HepG2 (cell line): Measurements from ENCODE around the gene SNF8. TPM values are rescaled to one million over a fixed set of nuclear protein-coding genes. Genes with fewer than 3 reads are reported as not detected.

Experiments used
- CBX2 ChIP-seq, 2 experiments: fragments of 200-600 bp in 1 of 2; sonication (generic); formaldehyde crosslinking in 1 of 2; IDR thresholded peaks; 2 replicates each; pipeline versions ENCODE4 v1.7.0 to v1.8.1; 2018 to 2022; ENCODE audit warnings: low read depth in 2 of 2, low read length in 1 of 2, mild to moderate bottlenecking in 1 of 2, missing genetic modification reagents in 1 of 2
- GABPA ChIP-seq, 2 experiments: IDR thresholded peaks; 2 replicates each; pipeline ENCODE4 v1.6.1; 2011 to 2016; ENCODE audit warnings: low read depth in 2 of 2, low read length in 1 of 2, missing biosample characterization in 1 of 2, missing genetic modification characterization in 1 of 2
- HBP1 ChIP-seq: IDR thresholded peaks from 2 replicates; pipeline ENCODE4 v1.6.1; 2016; ENCODE audit warnings: low read depth, control low read depth
- KLF11 ChIP-seq: IDR thresholded peaks from 2 replicates; pipeline ENCODE4 v1.6.1; 2016; ENCODE audit warnings: missing compliant biosample characterization
- MIER3 ChIP-seq: IDR thresholded peaks from 2 replicates; pipeline ENCODE4 v1.6.1; 2016; ENCODE audit warnings: missing compliant biosample characterization, borderline replicate concordance
- NR0B2 ChIP-seq: sonication (generic); formaldehyde crosslinking; IDR thresholded peaks from 2 replicates; pipeline ENCODE4 v1.4.0; 2020; ENCODE audit warnings: mild to moderate bottlenecking, missing genetic modification reagents
- PCBP1 ChIP-seq: fragments of 200-400 bp; formaldehyde crosslinking; IDR thresholded peaks from 2 replicates; pipeline ENCODE4 v1.6.1; 2017; ENCODE audit warnings: mild to moderate bottlenecking, low read depth, low read length, borderline replicate concordance
- RARA ChIP-seq: IDR thresholded peaks from 2 replicates; pipeline ENCODE4 v1.6.1; 2016; ENCODE audit warnings: missing genetic modification reagents, missing compliant biosample characterization
- RFX3 ChIP-seq: IDR thresholded peaks from 2 replicates; pipeline ENCODE4 v1.6.1; 2016; ENCODE audit warnings: missing biosample characterization, missing genetic modification reagents
- RFXAP ChIP-seq: sonication (generic); formaldehyde crosslinking; IDR thresholded peaks from 2 replicates; pipeline ENCODE4 v1.4.0; 2020; ENCODE audit warnings: missing genetic modification reagents, borderline replicate concordance
- SMAD3 ChIP-seq: sonication (generic); formaldehyde crosslinking; IDR thresholded peaks from 2 replicates; pipeline ENCODE4 v1.4.0; 2020; ENCODE audit warnings: missing genetic modification reagents
- SSRP1 ChIP-seq: IDR thresholded peaks from 2 replicates; pipeline ENCODE4 v1.6.1; 2016; ENCODE audit warnings: control low read depth
- TBX3 ChIP-seq: fragments of 450-650 bp; IDR thresholded peaks from 2 replicates; pipeline ENCODE4 v1.6.1; 2017; ENCODE audit warnings: antibody characterized with exemption, mild to moderate bottlenecking, inconsistent platforms, borderline replicate concordance
- TFAP4 ChIP-seq: sonication (generic); IDR thresholded peaks from 2 replicates; pipeline ENCODE4 v1.6.1; 2016; ENCODE audit warnings: low read depth, borderline replicate concordance
- ZBTB20 ChIP-seq: sonication (generic); formaldehyde crosslinking; IDR thresholded peaks from 2 replicates; pipeline ENCODE4 v1.8.1; 2023; ENCODE audit warnings: missing genetic modification reagents, low read depth, mild to moderate bottlenecking, borderline replicate concordance
- ZBTB7B ChIP-seq: sonication (generic); formaldehyde crosslinking; IDR thresholded peaks from 2 replicates; pipeline ENCODE4 v1.4.0; 2020; ENCODE audit warnings: missing genetic modification reagents
- ZC3H4 ChIP-seq: sonication (generic); formaldehyde crosslinking; IDR thresholded peaks from 2 replicates; pipeline ENCODE4 v1.4.0; 2020; ENCODE audit warnings: missing genetic modification reagents, borderline replicate concordance
- ZNF232 ChIP-seq: sonication (generic); formaldehyde crosslinking; IDR thresholded peaks from 2 replicates; pipeline ENCODE4 v1.4.0; 2020; ENCODE audit warnings: missing genetic modification reagents, borderline replicate concordance
- ZNF24 ChIP-seq: fragments of 450-650 bp; IDR thresholded peaks from 2 replicates; pipeline ENCODE4 v1.6.1; 2017; ENCODE audit warnings: antibody characterized with exemption, mild to moderate bottlenecking
- ZNF292 ChIP-seq: sonication (generic); formaldehyde crosslinking; IDR thresholded peaks from 2 replicates; pipeline ENCODE4 v1.8.1; 2022; ENCODE audit warnings: mild to moderate bottlenecking, low read depth, missing genetic modification reagents, borderline replicate concordance
- ZNF317 ChIP-seq: sonication (generic); formaldehyde crosslinking; IDR thresholded peaks from 2 replicates; pipeline ENCODE4 v1.5.0; 2020; ENCODE audit warnings: mild to moderate bottlenecking, missing genetic modification reagents
- ZNF33A ChIP-seq: sonication (generic); formaldehyde crosslinking; IDR thresholded peaks from 2 replicates; pipeline ENCODE4 v1.5.1; 2020; ENCODE audit warnings: missing genetic modification reagents, mild to moderate bottlenecking, moderate library complexity, borderline replicate concordance
- ZNF367 ChIP-seq: sonication (generic); formaldehyde crosslinking; IDR thresholded peaks from 2 replicates; pipeline ENCODE4 v1.4.0; 2020; ENCODE audit warnings: missing genetic modification reagents, borderline replicate concordance
- ZNF543 ChIP-seq: sonication (generic); formaldehyde crosslinking; IDR thresholded peaks from 2 replicates; pipeline ENCODE4 v1.4.0; 2020; ENCODE audit warnings: mild to moderate bottlenecking, missing genetic modification reagents
- ZNF569 ChIP-seq: sonication (generic); formaldehyde crosslinking; IDR thresholded peaks from 2 replicates; pipeline ENCODE4 v1.5.0; 2020; ENCODE audit warnings: mild to moderate bottlenecking, missing genetic modification reagents, moderate library complexity, borderline replicate concordance
- ZNF577 ChIP-seq: sonication (generic); formaldehyde crosslinking; IDR thresholded peaks from 2 replicates; pipeline ENCODE4 v1.4.0; 2020; ENCODE audit warnings: mild to moderate bottlenecking, low read depth, missing genetic modification reagents, borderline replicate concordance
- ZNF841 ChIP-seq: sonication (generic); formaldehyde crosslinking; IDR thresholded peaks from 2 replicates; pipeline ENCODE4 v1.8.1; 2023; ENCODE audit warnings: missing genetic modification reagents, borderline replicate concordance
- ZNF850 ChIP-seq: sonication (generic); formaldehyde crosslinking; conservative IDR thresholded peaks from 2 replicates; pipeline ENCODE4 v1.9.0; 2021; ENCODE audit warnings: mild to moderate bottlenecking, missing genetic modification reagents
- polyA plus RNA-seq, 8 experiments: library from polyadenylated mRNA; depleted of rRNA in 3 of 8; stranded (reverse) in 7 of 8; unstranded in 1 of 8; fragments of >200 nt; fragmentation: Illumina TruSeq in 4 of 8; extraction: Trizol in 4 of 8; gene quantifications; 2 replicates each; pipeline versions ENCODE4 v1.2.1 to v1.2.3, GENCODE V29; 2011 to 2016; ENCODE audit warnings: low read depth in 4 of 8, missing spikeins in 1 of 8, mixed read lengths in 1 of 8; ENCODE audit not compliant: insufficient read depth in 1 of 8
- total RNA-seq, 5 experiments: library from RNA; depleted of rRNA; stranded (reverse); fragments of >200 nt; fragmentation: Illumina TruSeq; extraction: Trizol; gene quantifications; 2 replicates each; pipeline ENCODE4 v1.2.3, GENCODE V29; 2016; ENCODE audit warnings: low read depth in 1 of 5

Gene SNF8
- total and polyA plus RNA-seq, 2 of the 13 experiments (the other 11 are each of a cell fraction or from before 2014, with no cell fraction given) = 114 to 153 TPM

- no peak for TF ChIP-seq ZNF850 (CRISPR knock-in tag)
- no peak for TF ChIP-seq ZNF841 (CRISPR knock-in tag)
- peak; percentile 54; the same call in 1 of the 2 replicates for TF ChIP-seq SSRP1 (CRISPR knock-in tag)
- TF ChIP-seq ZNF232 (CRISPR knock-in tag) = peak; percentile 86; the same call in 1 of the 2 replicates
- peak; percentile 60 for TF ChIP-seq RARA (CRISPR knock-in tag)
- TF ChIP-seq ZBTB20 (CRISPR knock-in tag) = peak; percentile 92
- TF ChIP-seq CBX2 (IDR thresholded peaks at IDR 0.05; ENCODE audit: low read depth, low read length) = no peak
- TF ChIP-seq CBX2 (CRISPR knock-in tag; IDR thresholded peaks at IDR 0.05; ENCODE audit: low read depth) = peak; percentile 93; the same call in 1 of the 2 replicates
- TF ChIP-seq ZC3H4 (CRISPR knock-in tag) = peak; percentile 89
- peak; percentile 92; the same call in 1 of the 2 replicates for TF ChIP-seq MIER3 (CRISPR knock-in tag)
- peak; percentile 72; the same call in 1 of the 2 replicates for TF ChIP-seq SMAD3 (CRISPR knock-in tag)
- no peak; the same call in 1 of the 2 replicates for TF ChIP-seq NR0B2
- TF ChIP-seq RFXAP (CRISPR knock-in tag) = peak; percentile 84; the same call in 1 of the 2 replicates
- TF ChIP-seq HBP1 = peak; percentile 78; the same call in 1 of the 2 replicates
- TF ChIP-seq ZNF317 (CRISPR knock-in tag) = peak; percentile 83
- TF ChIP-seq ZNF367 (CRISPR knock-in tag) = no peak; the same call in 1 of the 2 replicates
- no peak for TF ChIP-seq ZNF569 (CRISPR knock-in tag)
- peak; percentile 62; the same call in 1 of the 2 replicates for TF ChIP-seq TBX3
- TF ChIP-seq RFX3 = 0 out of 2 replicates have a peak, but pooled peaks have one; percentile 28
- no peak for TF ChIP-seq ZNF33A (CRISPR knock-in tag)
- peak; percentile 85 for TF ChIP-seq KLF11 (CRISPR knock-in tag)
- 0 out of 2 replicates have a peak, but pooled peaks have one; percentile 38 for TF ChIP-seq TFAP4
- TF ChIP-seq ZBTB7B (CRISPR knock-in tag) = peak; percentile 57; the same call in 1 of the 2 replicates
- TF ChIP-seq PCBP1 = 0 out of 2 replicates have a peak, but pooled peaks have one; percentile 20
- TF ChIP-seq GABPA (IDR thresholded peaks at IDR 0.05; ENCODE audit: low read depth, low read length) = peak; percentile 65
- peak; percentile 80 for TF ChIP-seq GABPA (CRISPR knock-in tag; IDR thresholded peaks at IDR 0.05; ENCODE audit: low read depth)
- peak; percentile 75 for TF ChIP-seq ZNF543 (CRISPR knock-in tag)
- no peak for TF ChIP-seq ZNF292 (CRISPR knock-in tag)
- no peak for TF ChIP-seq ZNF577 (CRISPR knock-in tag)
- no peak for TF ChIP-seq ZNF24
These were observed 36.4 kb downstream of the SNF8 start, which contains the start of gene UBE2Z (continued) for GRCh38 chr17:48908047-48908843.
